Measurements from ENCODE around the gene CD14.
"Not testable (repeated sequence)": the region's sequence is repeated elsewhere in the genome, so short reads cannot be mapped to it uniquely, and the experiment has no call there.

The CD14 gene

GRCh38 chr5:140593070-140593469 lies 39.9 kb downstream of the CD14 start:
- DNase-seq: not testable (repeated sequence)

- DNase-seq: no peak
Measured at GRCh38 chr5:140591747-140592372, 41.1 kb downstream of the CD14 start.

- DNase-seq: no peak
Measured at GRCh38 chr5:140590861-140591260, 42.1 kb downstream of the CD14 start.

- DNase-seq: no peak
Measured at GRCh38 chr5:140588311-140589070, 44.5 kb downstream of the CD14 start.

- DNase-seq: no peak
Measured at GRCh38 chr5:140587495-140587894, 45.5 kb downstream of the CD14 start.
